Mucosa of descending colon (tissue), 3 donors: ENCODE results near the gene APBB2. TPM values are rescaled to one million over a fixed set of nuclear protein-coding genes. Genes with fewer than 3 reads are reported as not detected.

Source experiments
- ATAC-seq: fragments of 200-7000 bp; cut with Tn5 transposase; one replicate; pipeline ENCODE4 v1.9.1; 2020; ENCODE audit warnings: mild to moderate bottlenecking, moderate library complexity
- DNase-seq, 3 donors: peaks; one replicate each; pipeline ENCODE4 v3.0.0-alpha.2; 2020
- H3K36me3 ChIP-seq: fragments of 200-600 bp; one replicate; pipeline ENCODE4 v1.8.0; 2021; ENCODE audit warnings: low read depth, mild to moderate bottlenecking
- H3K4me1 ChIP-seq: fragments of 200-600 bp; one replicate; pipeline ENCODE4 v1.8.0; 2021; ENCODE audit warnings: low read depth, mild to moderate bottlenecking
- H3K4me3 ChIP-seq: fragments of 200-600 bp; one replicate; pipeline ENCODE4 v1.8.0; 2021; ENCODE audit warnings: mild to moderate bottlenecking
- H3K9me3 ChIP-seq: fragments of 200-600 bp; one replicate; pipeline ENCODE4 v1.8.0; 2021; ENCODE audit warnings: mild to moderate bottlenecking
- intact Hi-C, 2 donors: fragments of 100-400 bp; cut with DNase I in 1 of 2; cut with micrococcal nuclease in 1 of 2; formaldehyde crosslinking; loops; one replicate each; pipeline versions ENCODE4 v1.11.0 to v1.11.1; 2022; cut with DNase I, micrococcal nuclease
- total RNA-seq, 3 donors: library from RNA; stranded (reverse); fragmentation: NEBNext Ultra II Directional in 2 of 3; extraction: Animal tissue kit (Norgen Biotek cat#: 25700) in 2 of 3; gene quantifications; one replicate each; pipeline versions ENCODE4 v1.2.1 to v1.2.4, GENCODE V29; 2021 to 2023
- TF ChIP-seq, protein P1 (sequence below): fragments of 200-600 bp; IDR thresholded peaks from one replicate; pipeline ENCODE4 v1.8.0; 2022; ENCODE audit warnings: antibody characterized with exemption, mild to moderate bottlenecking
- donor health status: DM: no; HTN: no; CAD: no; lungs with moderate emphysema.
- donor health status: DM: no; HTN: no; CAD: no.
- donor health status: DM: no; HTN: yes; CAD: no.

APBB2 gene
- total RNA-seq, 3 donors from 2014 or later = 26.3 to 68.3 (median 29.6) TPM

DNA sequence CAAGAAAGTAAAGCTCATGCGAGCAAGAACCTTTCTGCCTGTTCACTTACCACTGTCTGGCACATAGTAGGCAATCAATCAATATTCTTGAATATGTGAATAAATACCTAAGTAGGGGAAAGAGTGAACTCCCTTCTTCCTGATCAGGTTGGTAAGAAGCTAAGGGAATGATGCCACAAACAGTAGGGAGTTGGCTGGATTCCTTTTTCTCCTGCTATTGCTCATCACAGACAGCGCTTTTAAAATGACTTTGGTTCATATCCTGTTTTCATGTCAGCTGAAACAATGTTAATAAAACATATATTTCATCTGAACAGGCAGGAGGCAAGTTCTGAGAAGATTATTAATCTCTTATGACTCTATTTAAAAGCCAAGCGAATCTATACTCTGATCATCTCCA, 365.4 kb downstream of the APBB2 start:
- Histone ChIP-seq H3K4me1 (no peaks in the 10 kb centered on the region), H3K9me3 (no peaks in the 10 kb centered on the region), H3K4me3 (no peak overlapping the region), H3K36me3 (no peaks in the 10 kb centered on the region)
- TF ChIP-seq, protein P1, sequence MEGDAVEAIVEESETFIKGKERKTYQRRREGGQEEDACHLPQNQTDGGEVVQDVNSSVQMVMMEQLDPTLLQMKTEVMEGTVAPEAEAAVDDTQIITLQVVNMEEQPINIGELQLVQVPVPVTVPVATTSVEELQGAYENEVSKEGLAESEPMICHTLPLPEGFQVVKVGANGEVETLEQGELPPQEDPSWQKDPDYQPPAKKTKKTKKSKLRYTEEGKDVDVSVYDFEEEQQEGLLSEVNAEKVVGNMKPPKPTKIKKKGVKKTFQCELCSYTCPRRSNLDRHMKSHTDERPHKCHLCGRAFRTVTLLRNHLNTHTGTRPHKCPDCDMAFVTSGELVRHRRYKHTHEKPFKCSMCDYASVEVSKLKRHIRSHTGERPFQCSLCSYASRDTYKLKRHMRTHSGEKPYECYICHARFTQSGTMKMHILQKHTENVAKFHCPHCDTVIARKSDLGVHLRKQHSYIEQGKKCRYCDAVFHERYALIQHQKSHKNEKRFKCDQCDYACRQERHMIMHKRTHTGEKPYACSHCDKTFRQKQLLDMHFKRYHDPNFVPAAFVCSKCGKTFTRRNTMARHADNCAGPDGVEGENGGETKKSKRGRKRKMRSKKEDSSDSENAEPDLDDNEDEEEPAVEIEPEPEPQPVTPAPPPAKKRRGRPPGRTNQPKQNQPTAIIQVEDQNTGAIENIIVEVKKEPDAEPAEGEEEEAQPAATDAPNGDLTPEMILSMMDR = no peak
- intact Hi-C loops = no loop called here
- DNase-seq = no peak
- no peak for ATAC-seq

DNA sequence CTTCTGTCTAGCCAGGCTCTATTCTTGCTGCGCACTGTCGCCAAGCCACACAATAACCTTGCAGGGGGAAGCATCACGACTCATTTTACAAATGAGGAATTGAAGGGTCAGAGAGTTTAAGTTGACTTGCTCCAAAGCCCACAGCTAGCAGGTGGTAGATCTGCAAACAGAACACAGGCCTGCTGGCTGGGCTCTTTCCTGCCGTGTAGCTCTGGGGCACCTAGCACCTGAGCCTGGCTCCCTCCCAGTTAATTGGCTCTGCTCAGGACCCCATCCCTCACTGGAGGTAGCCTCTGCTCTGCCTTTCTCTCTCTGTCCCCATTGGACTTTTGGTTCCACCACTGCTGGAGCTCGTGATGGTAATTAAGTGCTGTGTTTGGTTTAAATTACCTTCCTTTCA, 366.1 kb downstream of the APBB2 start:
- Histone ChIP-seq H3K9me3 (no peaks in the 10 kb centered on the region), H3K4me1 (no peaks in the 10 kb centered on the region), H3K4me3 (no peak overlapping the region), H3K36me3 (no peaks in the 10 kb centered on the region)
- ATAC-seq (no peak), DNase-seq (no peak)
- TF ChIP-seq, protein P1 = no peak
- intact Hi-C loops = no loop called here

DNA sequence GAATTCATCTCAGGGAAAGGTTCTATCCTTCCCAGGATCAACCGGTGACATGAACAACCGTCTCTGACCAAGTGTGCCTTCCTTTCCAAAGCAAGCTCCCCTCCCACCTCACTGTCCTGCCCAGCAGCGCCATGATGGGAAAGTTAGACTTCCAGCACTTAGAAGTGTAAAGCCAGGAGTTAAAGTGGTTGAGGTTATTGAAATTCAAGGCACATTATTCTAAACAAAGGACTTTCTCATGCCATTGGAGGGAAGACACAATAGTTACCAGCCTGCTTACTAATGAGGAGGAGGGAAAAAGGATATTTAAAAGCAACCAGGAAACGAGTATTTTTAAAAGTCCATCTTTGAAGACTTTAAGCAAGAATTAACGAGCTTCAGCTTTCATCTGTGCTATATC, 367.8 kb downstream of the APBB2 start:
- no peak for ATAC-seq
- Histone ChIP-seq H3K36me3 (no peaks in the 10 kb centered on the region), H3K9me3 (no peaks in the 10 kb centered on the region), H3K4me1 (no peaks in the 10 kb centered on the region), H3K4me3 (no peak overlapping the region)
- TF ChIP-seq, protein P1 = no peak
- no peak for DNase-seq
- intact Hi-C loops = no loop called here

DNA sequence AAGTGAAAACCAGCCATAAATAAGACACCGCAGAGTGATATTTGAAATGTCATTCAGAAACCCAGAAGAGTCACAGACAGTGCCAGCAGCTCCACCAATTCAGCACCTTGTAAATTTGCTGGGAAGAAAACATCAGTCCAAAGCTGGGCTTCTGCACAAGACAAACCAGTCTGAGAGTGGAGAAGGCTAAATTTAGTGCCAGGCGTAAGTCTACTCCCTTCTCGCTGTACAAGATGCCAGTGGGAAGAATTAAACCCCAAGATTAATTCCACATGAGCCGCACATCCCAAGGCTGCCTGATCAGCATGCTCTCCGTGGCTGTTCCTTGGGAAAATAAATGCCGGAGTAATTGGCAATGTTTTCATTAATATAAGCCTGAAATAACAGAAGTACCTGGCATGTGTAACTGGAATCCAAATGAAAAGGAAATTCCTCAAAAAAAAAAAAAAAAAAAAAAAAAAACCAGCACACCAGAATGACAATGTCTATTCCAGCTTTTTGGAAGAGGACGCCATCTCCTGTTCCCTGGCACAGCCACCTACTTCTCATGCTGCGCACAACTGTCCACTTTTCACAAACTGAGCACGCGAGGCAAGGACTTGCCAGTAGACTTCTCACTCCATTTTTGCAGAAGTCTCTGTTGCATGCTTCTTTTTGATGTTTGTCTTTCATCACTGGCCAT, 369.0 kb downstream of the APBB2 start:
- intact Hi-C loops = no loop called here
- DNase-seq = no peak
- H3K4me1 ChIP-seq = no peaks in the 10 kb centered on the region
- no peak overlapping the region for H3K4me3 ChIP-seq
- ATAC-seq = no peak
- TF ChIP-seq, protein P1 = no peak
- H3K9me3 ChIP-seq = no peaks in the 10 kb centered on the region
- no peaks in the 10 kb centered on the region for H3K36me3 ChIP-seq

DNA sequence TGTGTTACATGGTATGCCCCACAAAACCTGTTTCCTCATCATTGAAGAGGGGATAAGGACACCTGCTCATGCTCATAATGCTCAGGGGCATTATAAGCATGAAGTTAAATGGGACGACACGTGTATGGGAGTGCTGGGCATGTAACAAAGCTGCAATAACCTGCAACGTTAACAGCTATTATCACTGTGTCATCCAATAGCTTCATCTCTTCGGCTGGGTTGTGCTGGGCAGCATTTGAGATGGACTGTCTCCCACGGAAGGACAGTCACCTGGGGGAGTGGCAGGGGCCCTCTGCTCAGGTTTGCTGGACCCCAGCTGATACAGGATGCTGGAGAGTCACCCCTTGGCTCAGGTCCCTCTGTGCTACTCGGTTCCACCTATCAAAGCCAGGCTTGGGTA, 370.1 kb downstream of the APBB2 start:
- TF ChIP-seq, protein P1 = no peak
- intact Hi-C loops = no loop called here
- H3K36me3 ChIP-seq = no peaks in the 10 kb centered on the region
- ATAC-seq (no peak), DNase-seq (no peak)
- H3K4me3 ChIP-seq = no peak overlapping the region
- no peaks in the 10 kb centered on the region for H3K9me3 ChIP-seq
- no peaks in the 10 kb centered on the region for H3K4me1 ChIP-seq

DNA sequence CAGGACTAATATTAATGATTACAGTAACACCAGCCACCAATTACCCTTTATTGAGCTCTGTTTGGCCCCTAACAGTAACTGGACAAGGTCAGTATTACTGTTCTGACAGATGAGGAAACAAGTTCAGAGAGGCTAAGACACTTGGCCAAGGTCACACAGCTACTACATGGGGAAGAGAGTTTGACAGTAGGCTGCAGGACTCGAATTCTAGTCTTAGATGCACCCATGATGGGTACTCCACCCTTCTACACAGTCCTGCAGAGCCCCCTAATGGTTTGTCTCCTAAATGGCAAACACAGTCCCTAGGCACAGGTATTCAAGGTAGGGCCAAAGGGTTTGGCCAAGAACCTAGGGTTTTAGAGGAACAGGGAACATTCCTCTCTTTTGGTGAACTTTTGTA, 370.6 kb downstream of the APBB2 start:
- intact Hi-C loops = no loop called here
- TF ChIP-seq, protein P1 = no peak
- peak; percentile 39 for ATAC-seq
- peak in 1 of 3 donors; percentile 14 for DNase-seq
- no peaks in the 10 kb centered on the region for H3K36me3 ChIP-seq
- H3K9me3 ChIP-seq = no peaks in the 10 kb centered on the region
- H3K4me1 ChIP-seq = no peaks in the 10 kb centered on the region
- H3K4me3 ChIP-seq = no peak overlapping the region
